ENCODE measurements around the gene PHLDA2. TPM values are rescaled to one million over a fixed set of nuclear protein-coding genes. Genes with fewer than 3 reads are reported as not detected.
A peak's percentile ranks its signal among the peaks of the same experiment; 100 is the strongest.

PHLDA2 gene
- total and polyA plus RNA-seq, 9 of the 15 experiments (the other 6 are each of a cell fraction or from before 2014, with no cell fraction given), result 0.43 to 42.4 (median 4.7) TPM

DNA sequence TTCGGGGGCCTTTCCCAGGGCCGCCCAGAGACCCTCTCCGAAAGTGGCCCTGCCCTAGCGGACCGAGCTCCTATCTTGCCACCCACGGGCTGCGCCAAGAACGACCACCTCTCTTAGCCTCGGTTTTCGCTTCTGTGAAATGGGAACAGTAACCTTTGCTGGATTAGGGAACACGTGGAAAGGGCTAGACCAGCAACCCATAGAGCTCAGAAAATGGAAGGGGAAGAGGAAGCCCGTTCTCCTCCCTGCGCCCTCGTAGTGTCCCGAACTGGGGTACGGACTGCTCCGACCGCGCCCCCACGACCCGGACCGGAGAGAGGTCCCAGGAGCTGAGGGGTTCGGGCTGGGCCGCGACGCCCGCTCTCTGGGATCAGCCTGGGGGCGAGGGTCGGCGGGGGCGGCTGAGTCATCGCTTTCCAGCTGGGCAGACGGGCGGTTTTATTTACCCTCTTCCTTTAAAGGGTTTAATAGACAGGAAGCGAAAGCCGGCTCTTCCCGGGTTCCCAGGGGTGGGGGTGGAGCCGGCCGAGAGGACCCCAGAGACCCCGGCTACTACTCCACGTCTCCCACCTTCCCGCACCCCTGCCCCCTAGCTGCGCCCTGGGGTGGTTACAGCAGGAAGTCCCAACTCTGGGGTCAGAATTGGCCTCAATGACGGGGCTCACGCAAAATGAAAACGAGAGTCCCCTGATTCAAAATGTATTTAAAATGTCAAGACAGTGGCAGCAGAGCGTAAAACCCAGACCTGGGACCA, 907 bp upstream of the PHLDA2 start (continued):
- TF ChIP-seq, protein P1, sequence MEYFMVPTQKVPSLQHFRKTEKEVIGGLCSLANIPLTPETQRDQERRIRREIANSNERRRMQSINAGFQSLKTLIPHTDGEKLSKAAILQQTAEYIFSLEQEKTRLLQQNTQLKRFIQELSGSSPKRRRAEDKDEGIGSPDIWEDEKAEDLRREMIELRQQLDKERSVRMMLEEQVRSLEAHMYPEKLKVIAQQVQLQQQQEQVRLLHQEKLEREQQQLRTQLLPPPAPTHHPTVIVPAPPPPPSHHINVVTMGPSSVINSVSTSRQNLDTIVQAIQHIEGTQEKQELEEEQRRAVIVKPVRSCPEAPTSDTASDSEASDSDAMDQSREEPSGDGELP (CRISPR knock-in tag; IDR thresholded peaks at IDR 0.05; ENCODE audit: borderline replicate concordance), result peak; percentile 59

DNA sequence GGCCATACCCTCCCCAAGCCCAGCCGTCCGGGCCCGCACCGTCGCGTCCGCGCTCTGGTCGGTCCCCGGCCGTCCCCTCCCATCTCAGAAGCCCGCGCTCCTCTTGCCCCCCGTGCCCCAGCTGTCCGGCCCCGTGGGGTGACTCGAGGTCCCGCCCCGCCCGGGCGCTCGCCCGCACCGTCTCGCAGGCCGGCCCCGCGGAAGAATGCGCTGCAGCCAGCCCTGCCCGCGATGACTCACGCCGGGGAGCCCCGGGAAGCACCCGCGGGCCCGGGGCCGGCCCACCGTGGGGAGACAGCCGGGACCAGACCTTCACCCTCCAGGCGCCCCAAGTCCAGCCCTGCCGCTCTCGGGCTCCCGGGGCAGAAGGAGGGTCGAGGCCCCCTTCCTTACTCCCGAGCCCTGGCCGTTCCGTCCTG, 320 bp upstream of the PHLDA2 start:
- no peaks in the 10 kb centered on the region for H3K9me1 ChIP-seq (ENCODE audit: control insufficient read depth, insufficient read depth, low read length)
- H4K20me1 ChIP-seq (replicated peaks; ENCODE audit: control insufficient read depth, insufficient read depth, low read length), result peaks cover 13% of the 10 kb centered on the region
- H3K9me3 ChIP-seq (replicated peaks; ENCODE audit: control insufficient read depth, insufficient read depth, low read depth, low read length), result no peaks in the 10 kb centered on the region
- peak overlapping the region; percentile 73 for H3K27ac ChIP-seq (ENCODE audit: extremely low read depth, low read depth, low read length)
- H2AFZ ChIP-seq (ENCODE audit: low read depth, low read length), result peak overlapping the region; percentile 93
- CTCF ChIA-PET (ENCODE audit: low intra/inter-chr PET ratio), result interaction anchor here (1.1 to 5.2 kb wide), 3 partner anchors 37 to 397 kb away, joined by 5 to 59 read pairs (median 6); no protein-coding TSS in a partner anchor
- DNase-seq (ENCODE audit: extremely low read depth in 1 of 4, low spot score in 3 of 4) (peak; percentile 74 to 93 (median 90)), FAIRE-seq (no peak), ATAC-seq (peak; percentile 71)
- H3K36me3 ChIP-seq (ENCODE audit: control insufficient read depth, insufficient read depth, low read length), result no peaks in the 10 kb centered on the region
- 2% methylated on average over 12 of the region's 48 CpGs for WGBS (ENCODE audit: insufficient coverage, low coverage, missing lambda C conversion rate)
- intact Hi-C loops (cut with micrococcal nuclease) (no loop called here), in situ Hi-C loops (cut with MboI) (no loop called here)
- peak overlapping the region; percentile 68 to 81 for H3K9ac ChIP-seq (ENCODE audit: insufficient read depth in 1 of 2, low read depth in 2 of 2, low read length in 2 of 2)
- H3K4me2 ChIP-seq (ENCODE audit: insufficient read depth, low read length), result peak overlapping the region; percentile 87
- peaks cover 10 to 66% of the 10 kb centered on the region in 2 experiments; a peak in 4 of 5 replicates for H3K4me1 ChIP-seq (replicated peaks in 1 of 2; ENCODE audit: control insufficient read depth in 2 of 2, insufficient read depth in 2 of 2, low read length in 2 of 2)
- H3K4me3 ChIP-seq, result peak overlapping the region; percentile 76
- peaks cover 15% of the 10 kb centered on the region; the same call in 2 of the 3 replicates for H3K79me2 ChIP-seq (ENCODE audit: control insufficient read depth, insufficient read depth, low read length)
- H3K27me3 ChIP-seq (ENCODE audit: control insufficient read depth in 2 of 2, insufficient read depth in 2 of 2, low read length in 2 of 2), result no peaks in the 10 kb centered on the region
- POLR2A ChIA-PET, result interaction anchor here (0.6 to 2.3 kb wide), 24 partner anchors 9 to 1555 kb away, joined by 3 to 22 read pairs (median 4); a partner anchor contains a TSS
- BruUV-seq (replicated peaks), result no TSS peak
- TF ChIP-seq FOXO4 (CRISPR knock-in tag; IDR thresholded peaks at IDR 0.05), result no peak
- no peak for TF ChIP-seq BRD9 (IDR thresholded peaks at IDR 0.05; ENCODE audit: low read depth, partially characterized antibody)
- TF ChIP-seq ZNF121 (CRISPR knock-in tag; conservative IDR thresholded peaks at IDR 0.05), result peak; percentile 92
- TF ChIP-seq, protein P2, sequence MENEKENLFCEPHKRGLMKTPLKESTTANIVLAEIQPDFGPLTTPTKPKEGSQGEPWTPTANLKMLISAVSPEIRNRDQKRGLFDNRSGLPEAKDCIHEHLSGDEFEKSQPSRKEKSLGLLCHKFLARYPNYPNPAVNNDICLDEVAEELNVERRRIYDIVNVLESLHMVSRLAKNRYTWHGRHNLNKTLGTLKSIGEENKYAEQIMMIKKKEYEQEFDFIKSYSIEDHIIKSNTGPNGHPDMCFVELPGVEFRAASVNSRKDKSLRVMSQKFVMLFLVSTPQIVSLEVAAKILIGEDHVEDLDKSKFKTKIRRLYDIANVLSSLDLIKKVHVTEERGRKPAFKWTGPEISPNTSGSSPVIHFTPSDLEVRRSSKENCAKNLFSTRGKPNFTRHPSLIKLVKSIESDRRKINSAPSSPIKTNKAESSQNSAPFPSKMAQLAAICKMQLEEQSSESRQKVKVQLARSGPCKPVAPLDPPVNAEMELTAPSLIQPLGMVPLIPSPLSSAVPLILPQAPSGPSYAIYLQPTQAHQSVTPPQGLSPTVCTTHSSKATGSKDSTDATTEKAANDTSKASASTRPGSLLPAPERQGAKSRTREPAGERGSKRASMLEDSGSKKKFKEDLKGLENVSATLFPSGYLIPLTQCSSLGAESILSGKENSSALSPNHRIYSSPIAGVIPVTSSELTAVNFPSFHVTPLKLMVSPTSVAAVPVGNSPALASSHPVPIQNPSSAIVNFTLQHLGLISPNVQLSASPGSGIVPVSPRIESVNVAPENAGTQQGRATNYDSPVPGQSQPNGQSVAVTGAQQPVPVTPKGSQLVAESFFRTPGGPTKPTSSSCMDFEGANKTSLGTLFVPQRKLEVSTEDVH (IDR thresholded peaks at IDR 0.05; ENCODE audit: low read depth, partially characterized antibody), result no peak
- no peak for TF ChIP-seq ZFPM2 (CRISPR knock-in tag; IDR thresholded peaks at IDR 0.05)
- TF ChIP-seq BCOR (IDR thresholded peaks at IDR 0.05), result no peak
- TF ChIP-seq ZNF655 (CRISPR knock-in tag; IDR thresholded peaks at IDR 0.05), result no peak
- no peak for TF ChIP-seq HEY1 (CRISPR knock-in tag; IDR thresholded peaks at IDR 0.05; ENCODE audit: borderline replicate concordance)
- no peak for TF ChIP-seq ZNF398 (CRISPR knock-in tag; IDR thresholded peaks at IDR 0.05)
- TF ChIP-seq SUPT5H (IDR thresholded peaks at IDR 0.05), result no peak

All from K562 (cell line).